Measurements from ENCODE around the gene SLC35F4. TPM values are rescaled to one million over a fixed set of nuclear protein-coding genes. Genes with fewer than 3 reads are reported as not detected.
"Not testable (repeated sequence)": the region's sequence is repeated elsewhere in the genome, so short reads cannot be mapped to it uniquely, and the experiment has no call there.

SLC35F4 gene
- total RNA-seq, 1 experiment from 2014 or later = not detected

DNA sequence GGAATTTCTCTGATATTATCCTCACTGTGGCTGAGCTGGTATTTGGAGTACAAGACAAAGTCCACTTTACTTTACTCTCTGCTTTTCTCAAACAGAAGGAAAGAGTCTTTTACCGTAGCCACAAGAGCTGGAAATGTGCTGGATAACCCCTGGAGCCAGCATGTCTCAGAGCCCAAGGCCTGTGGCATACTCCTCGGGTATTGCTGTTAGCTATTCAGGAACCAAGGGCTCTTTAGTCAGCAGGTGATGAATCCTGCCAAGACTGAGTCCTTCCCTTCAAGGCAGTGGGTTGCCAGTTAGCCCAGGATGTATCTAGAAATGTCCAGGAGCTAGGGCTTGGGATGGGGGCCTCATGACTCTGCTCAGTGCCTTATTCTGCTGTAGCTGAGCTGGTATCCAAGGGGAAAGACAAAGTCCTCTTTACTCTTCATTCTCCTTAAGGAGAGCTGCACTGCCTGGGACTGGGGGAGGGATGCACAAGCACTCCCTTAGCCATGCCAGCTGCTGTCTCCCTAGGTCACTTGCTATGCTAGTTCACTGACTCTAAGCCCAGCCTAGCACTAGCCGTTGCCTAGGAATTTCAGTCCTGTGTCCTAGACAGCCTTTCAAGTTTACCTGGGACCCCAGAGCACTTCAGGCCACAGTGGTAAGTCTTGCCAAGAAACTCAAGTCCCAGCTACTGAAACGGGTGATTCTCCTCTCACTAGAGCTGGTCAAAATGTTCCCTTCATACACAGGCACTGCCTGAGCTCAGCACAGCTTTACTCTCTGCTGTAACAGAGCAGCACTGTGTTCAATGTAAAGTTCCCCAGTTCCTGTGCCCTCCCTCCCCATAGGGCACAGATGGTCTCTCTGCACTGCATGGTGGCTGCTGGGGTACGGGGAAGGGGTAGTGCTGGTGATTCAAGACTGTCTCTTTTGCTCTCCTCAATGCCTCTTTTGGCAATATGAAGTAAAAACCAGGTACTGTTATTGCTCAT lies 136.4 kb downstream of the SLC35F4 start:
- no peaks in the 10 kb centered on the region for H4K20me1 ChIP-seq (ENCODE audit: insufficient read depth, low read depth, low read length)

DNA sequence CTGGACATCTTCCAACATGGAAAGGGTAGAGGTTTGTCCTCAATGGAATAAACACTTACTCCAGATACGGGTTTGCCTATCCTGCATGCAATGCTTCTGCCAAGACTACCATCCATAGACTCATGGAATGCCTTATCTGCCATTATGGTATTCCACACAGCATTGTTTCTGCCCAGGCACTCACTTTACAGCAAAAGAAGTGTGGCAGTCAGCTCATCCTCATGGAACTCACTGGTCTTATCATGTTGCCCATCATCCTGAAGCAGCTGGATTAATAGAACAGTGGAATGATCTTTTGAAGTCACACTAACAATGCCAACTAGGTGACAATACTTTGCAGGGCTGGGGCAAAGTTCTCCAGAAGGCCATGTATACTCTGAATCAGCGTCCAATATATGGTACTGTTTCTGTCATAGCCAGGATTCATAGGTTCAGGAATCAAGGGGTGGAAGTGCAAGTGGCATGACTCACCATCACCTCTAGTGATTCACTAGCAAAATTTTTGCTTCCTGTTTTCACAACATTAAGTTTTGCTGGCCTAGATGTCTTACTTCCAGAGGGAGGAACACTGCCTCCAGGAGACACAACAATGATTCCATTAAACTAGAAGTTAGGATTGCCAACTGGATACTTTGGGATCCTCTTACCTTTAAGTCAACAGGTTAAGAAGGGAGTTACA lies 140.4 kb downstream of the SLC35F4 start:
- Histone ChIP-seq H3K9me3 (ENCODE audit: low read length) (no peaks in the 10 kb centered on the region), H3K4me1 (ENCODE audit: low read length) (no peaks in the 10 kb centered on the region), H3K27ac (ENCODE audit: low read length) (no peak overlapping the region), H3K79me2 (ENCODE audit: low read length) (no peaks in the 10 kb centered on the region), H3K9ac (ENCODE audit: low read length) (no peak overlapping the region), H3K9me2 (replicated peaks; ENCODE audit: insufficient read depth, low read length) (no peaks in the 10 kb centered on the region), H2AFZ (ENCODE audit: low read length) (no peak overlapping the region), H4K20me1 (ENCODE audit: insufficient read depth, low read depth, low read length) (no peaks in the 10 kb centered on the region), H3K36me3 (ENCODE audit: insufficient read depth, low read length) (no peaks in the 10 kb centered on the region), H3K4me2 (ENCODE audit: low read depth, low read length, poor library complexity, severe bottlenecking) (no peak overlapping the region), H3K4me3 (ENCODE audit: low read length) (no peak overlapping the region), H3K27me3 (ENCODE audit: low read length) (no peaks in the 10 kb centered on the region; the same call in 1 of the 2 replicates)
- DNase-seq = no peak

More for the DNA sequence above, 136.4 kb downstream of the SLC35F4 start:
- Histone ChIP-seq H3K9me3 (ENCODE audit: low read length) (no peaks in the 10 kb centered on the region), H2AFZ (ENCODE audit: low read length) (no peak overlapping the region), H3K36me3 (ENCODE audit: insufficient read depth, low read length) (no peaks in the 10 kb centered on the region), H3K27ac (ENCODE audit: low read length) (no peak overlapping the region), H3K27me3 (ENCODE audit: low read length) (no peaks in the 10 kb centered on the region), H3K9me2 (replicated peaks; ENCODE audit: insufficient read depth, low read length) (no peaks in the 10 kb centered on the region), H3K4me1 (ENCODE audit: low read length) (no peaks in the 10 kb centered on the region), H3K79me2 (ENCODE audit: low read length) (no peaks in the 10 kb centered on the region), H3K9ac (ENCODE audit: low read length) (no peak overlapping the region), H3K4me3 (ENCODE audit: low read length) (no peak overlapping the region), H3K4me2 (ENCODE audit: low read depth, low read length, poor library complexity, severe bottlenecking) (no peak overlapping the region)
- DNase-seq = no peak

DNA sequence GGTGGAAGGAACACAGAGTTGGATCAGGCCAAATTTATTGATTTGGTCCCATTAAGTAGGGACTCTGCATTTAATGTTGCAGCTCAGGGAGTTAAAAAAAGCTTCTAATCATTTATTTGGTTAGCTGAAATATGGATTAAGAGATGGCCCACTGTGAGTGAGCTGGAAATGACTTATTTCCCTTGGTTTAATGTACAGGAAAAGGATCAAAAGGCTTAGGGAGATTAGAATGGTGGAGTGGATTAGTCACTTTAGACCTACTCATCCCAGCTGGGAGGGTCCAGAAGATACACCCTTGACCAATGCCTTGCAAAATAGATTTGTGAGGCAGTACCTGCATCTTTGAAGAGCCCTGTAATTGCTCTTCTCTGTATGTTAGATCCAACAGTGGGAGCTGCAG lies 143.8 kb downstream of the SLC35F4 start:
- H3K4me3 ChIP-seq (ENCODE audit: low read length); H3K79me2 ChIP-seq (ENCODE audit: low read length); H3K9ac ChIP-seq (ENCODE audit: low read length); H3K4me2 ChIP-seq (ENCODE audit: low read depth, low read length, poor library complexity, severe bottlenecking); H4K20me1 ChIP-seq (ENCODE audit: insufficient read depth, low read depth, low read length); H3K36me3 ChIP-seq (ENCODE audit: insufficient read depth, low read length); H3K9me3 ChIP-seq (ENCODE audit: low read length); DNase-seq; H2AFZ ChIP-seq (ENCODE audit: low read length); H3K27ac ChIP-seq (ENCODE audit: low read length); H3K9me2 ChIP-seq (replicated peaks; ENCODE audit: insufficient read depth, low read length); H3K4me1 ChIP-seq (ENCODE audit: low read length); H3K27me3 ChIP-seq (ENCODE audit: low read length): not testable (repeated sequence)

DNA sequence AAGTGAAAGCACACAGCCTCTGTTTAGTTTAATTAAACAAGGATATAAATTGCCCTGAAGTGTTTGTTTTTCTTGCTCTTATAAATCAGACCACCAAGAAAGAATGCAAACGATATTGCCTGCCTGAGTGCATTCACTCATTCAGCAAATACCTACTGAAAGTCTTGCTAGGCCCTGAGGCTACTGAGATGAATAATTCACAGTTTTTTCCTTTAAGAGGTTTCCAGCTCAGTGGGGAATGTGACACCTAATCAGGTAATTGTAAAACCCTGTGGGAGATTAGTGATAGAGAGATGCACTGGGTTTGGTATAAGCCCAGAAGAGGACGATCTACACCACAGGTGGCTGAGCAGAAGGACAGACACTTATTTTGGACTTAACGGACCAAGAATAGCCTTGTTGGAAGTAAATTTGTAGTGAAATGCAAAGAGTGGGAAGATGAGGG lies 151.4 kb downstream of the SLC35F4 start:
- no peak for DNase-seq
- no peak overlapping the region for H3K27ac ChIP-seq (ENCODE audit: low read length)

GRCh38 chr14:57712698-57713097 lies 153.2 kb downstream of the SLC35F4 start:
- DNase-seq = no peak
- Histone ChIP-seq H3K79me2 (ENCODE audit: low read length) (no peaks in the 10 kb centered on the region), H3K4me3 (ENCODE audit: low read length) (no peak overlapping the region), H3K27me3 (ENCODE audit: low read length) (peaks cover 6% of the 10 kb centered on the region), H2AFZ (ENCODE audit: low read length) (no peak overlapping the region), H3K4me2 (ENCODE audit: low read depth, low read length, poor library complexity, severe bottlenecking) (no peak overlapping the region), H3K9me2 (replicated peaks; ENCODE audit: insufficient read depth, low read length) (no peaks in the 10 kb centered on the region), H3K27ac (ENCODE audit: low read length) (no peak overlapping the region), H3K36me3 (ENCODE audit: insufficient read depth, low read length) (no peaks in the 10 kb centered on the region), H3K9me3 (ENCODE audit: low read length) (no peaks in the 10 kb centered on the region), H4K20me1 (ENCODE audit: insufficient read depth, low read depth, low read length) (no peaks in the 10 kb centered on the region), H3K4me1 (ENCODE audit: low read length) (no peaks in the 10 kb centered on the region), H3K9ac (ENCODE audit: low read length) (no peak overlapping the region)

More for the DNA sequence above, 151.4 kb downstream of the SLC35F4 start:
- H3K4me2 ChIP-seq (ENCODE audit: low read depth, low read length, poor library complexity, severe bottlenecking) = no peak overlapping the region
- no peaks in the 10 kb centered on the region for H3K36me3 ChIP-seq (ENCODE audit: insufficient read depth, low read length)
- H2AFZ ChIP-seq (ENCODE audit: low read length) = no peak overlapping the region
- H3K9ac ChIP-seq (ENCODE audit: low read length) = no peak overlapping the region
- H4K20me1 ChIP-seq (ENCODE audit: insufficient read depth, low read depth, low read length) = no peaks in the 10 kb centered on the region
- no peaks in the 10 kb centered on the region for H3K79me2 ChIP-seq (ENCODE audit: low read length)
- no peaks in the 10 kb centered on the region for H3K9me3 ChIP-seq (ENCODE audit: low read length)
- no peaks in the 10 kb centered on the region for H3K4me1 ChIP-seq (ENCODE audit: low read length)
- H3K9me2 ChIP-seq (replicated peaks; ENCODE audit: insufficient read depth, low read length) = no peaks in the 10 kb centered on the region
- peaks cover 6% of the 10 kb centered on the region for H3K27me3 ChIP-seq (ENCODE audit: low read length)
- H3K4me3 ChIP-seq (ENCODE audit: low read length) = no peak overlapping the region

GRCh38 chr14:57712102-57712501 lies 153.8 kb downstream of the SLC35F4 start:
- H4K20me1 ChIP-seq (ENCODE audit: insufficient read depth, low read depth, low read length) = no peaks in the 10 kb centered on the region
- H3K9me3 ChIP-seq (ENCODE audit: low read length) = no peaks in the 10 kb centered on the region
- H3K27ac ChIP-seq (ENCODE audit: low read length) = no peak overlapping the region
- no peaks in the 10 kb centered on the region for H3K4me1 ChIP-seq (ENCODE audit: low read length)
- H3K27me3 ChIP-seq (ENCODE audit: low read length) = peaks cover 6% of the 10 kb centered on the region
- no peak overlapping the region for H3K4me3 ChIP-seq (ENCODE audit: low read length)
- H2AFZ ChIP-seq (ENCODE audit: low read length) = no peak overlapping the region
- H3K9me2 ChIP-seq (replicated peaks; ENCODE audit: insufficient read depth, low read length) = no peaks in the 10 kb centered on the region
- no peaks in the 10 kb centered on the region for H3K36me3 ChIP-seq (ENCODE audit: insufficient read depth, low read length)
- no peak overlapping the region for H3K4me2 ChIP-seq (ENCODE audit: low read depth, low read length, poor library complexity, severe bottlenecking)
- H3K79me2 ChIP-seq (ENCODE audit: low read length) = no peaks in the 10 kb centered on the region
- DNase-seq = no peak
- no peak overlapping the region for H3K9ac ChIP-seq (ENCODE audit: low read length)

DNA sequence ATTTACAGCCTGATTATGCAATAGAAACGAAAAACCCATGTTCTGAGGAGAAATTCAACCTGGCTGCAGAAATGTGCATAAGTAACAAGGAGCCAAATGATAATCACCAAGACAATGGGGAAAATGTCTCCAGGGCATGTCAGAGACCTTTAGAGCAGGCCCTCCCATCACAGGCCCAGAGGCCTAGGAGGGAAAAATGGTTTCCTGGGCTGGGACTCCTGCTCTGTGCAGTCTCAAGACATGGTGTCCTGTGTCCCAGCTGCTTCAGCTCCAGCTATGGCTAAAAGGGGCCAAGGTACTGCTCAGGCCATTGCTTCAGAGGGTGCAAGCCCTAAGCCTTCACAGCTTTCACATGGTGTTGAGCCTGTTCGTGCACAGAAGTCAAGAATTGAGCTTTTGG lies 156.0 kb downstream of the SLC35F4 start:
- Histone ChIP-seq H4K20me1 (ENCODE audit: insufficient read depth, low read depth, low read length) (no peaks in the 10 kb centered on the region), H3K4me1 (ENCODE audit: low read length) (no peaks in the 10 kb centered on the region), H3K9me2 (replicated peaks; ENCODE audit: insufficient read depth, low read length) (no peaks in the 10 kb centered on the region), H3K79me2 (ENCODE audit: low read length) (no peaks in the 10 kb centered on the region), H3K4me2 (ENCODE audit: low read depth, low read length, poor library complexity, severe bottlenecking) (no peak overlapping the region), H2AFZ (ENCODE audit: low read length) (no peak overlapping the region), H3K27ac (ENCODE audit: low read length) (no peak overlapping the region), H3K4me3 (ENCODE audit: low read length) (no peak overlapping the region), H3K27me3 (ENCODE audit: low read length) (peaks cover 5% of the 10 kb centered on the region), H3K9ac (ENCODE audit: low read length) (no peak overlapping the region), H3K9me3 (ENCODE audit: low read length) (no peaks in the 10 kb centered on the region), H3K36me3 (ENCODE audit: insufficient read depth, low read length) (no peaks in the 10 kb centered on the region)
- no peak for DNase-seq

DNA sequence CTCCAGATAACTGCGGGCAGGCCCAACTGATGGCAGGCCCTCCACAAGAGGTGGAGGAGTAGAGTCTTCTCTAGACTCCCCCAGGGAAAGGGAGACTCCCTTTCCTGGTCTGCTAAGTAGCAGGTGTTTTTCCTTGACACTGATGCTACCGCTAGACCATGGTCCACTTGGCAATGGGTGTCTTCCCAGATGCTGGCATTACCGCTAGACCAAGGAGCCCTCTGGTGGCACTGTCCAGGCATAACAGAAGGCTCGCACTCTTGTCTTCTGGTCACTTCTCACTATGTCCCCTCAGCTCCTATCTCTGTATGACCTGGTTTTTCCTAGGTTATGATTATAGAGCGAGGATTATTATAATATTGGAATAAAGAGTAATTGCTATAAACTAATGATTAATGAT lies 156.8 kb downstream of the SLC35F4 start:
- H2AFZ ChIP-seq (ENCODE audit: low read length); H3K4me1 ChIP-seq (ENCODE audit: low read length); H3K27me3 ChIP-seq (ENCODE audit: low read length); H3K9ac ChIP-seq (ENCODE audit: low read length); H3K36me3 ChIP-seq (ENCODE audit: insufficient read depth, low read length); H3K4me3 ChIP-seq (ENCODE audit: low read length); H3K4me2 ChIP-seq (ENCODE audit: low read depth, low read length, poor library complexity, severe bottlenecking); H3K27ac ChIP-seq (ENCODE audit: low read length); H3K9me3 ChIP-seq (ENCODE audit: low read length); H3K9me2 ChIP-seq (replicated peaks; ENCODE audit: insufficient read depth, low read length); H3K79me2 ChIP-seq (ENCODE audit: low read length); H4K20me1 ChIP-seq (ENCODE audit: insufficient read depth, low read depth, low read length): not testable (repeated sequence)
- DNase-seq = peak; percentile 59
